ENCODE data around the gene GFOD1. TPM values are rescaled to one million over a fixed set of nuclear protein-coding genes. Genes with fewer than 3 reads are reported as not detected.

GFOD1 gene
- total and polyA plus RNA-seq, 2 donors (not counting 1 experiment from before 2014, with no cell fraction given): 10.5 to 25.3 TPM

- Histone ChIP-seq H3K9ac (ENCODE audit: insufficient read depth, low read length) (no peak overlapping the region), H3K27me3 (ENCODE audit: control insufficient read depth, insufficient read depth, low read length) (no peaks in the 10 kb centered on the region), H3K9me3 (ENCODE audit: control insufficient read depth, insufficient read depth, low read depth, low read length) (no peaks in the 10 kb centered on the region), H3K4me2 (ENCODE audit: extremely low read depth, insufficient read depth, low read length) (no peak overlapping the region), H4K20me1 (ENCODE audit: control insufficient read depth, extremely low read depth, insufficient read depth, low read length) (no peaks in the 10 kb centered on the region), H3K4me1 (ENCODE audit: control insufficient read depth, extremely low read depth, insufficient read depth, low read length) (peaks cover 9% of the 10 kb centered on the region), H3K36me3 (ENCODE audit: control insufficient read depth, insufficient read depth, low read length) (peaks cover 3% of the 10 kb centered on the region), H2AFZ (ENCODE audit: low read length) (no peak overlapping the region), H3K79me2 (ENCODE audit: control insufficient read depth, insufficient read depth, low read length) (no peaks in the 10 kb centered on the region), H3K4me3 (replicated peaks in 1 of 4; ENCODE audit: control extremely low read depth in 1 of 4, insufficient read depth in 1 of 4, low read depth in 3 of 4, low read length in 4 of 4) (no peak overlapping the region), H3K27ac (ENCODE audit: insufficient read depth, low read length) (no peak overlapping the region)
- TF ChIP-seq EZH2 (IDR thresholded peaks at IDR 0.05; ENCODE audit: low read length, missing control alignments): no peak
- TF ChIP-seq, protein P1, sequence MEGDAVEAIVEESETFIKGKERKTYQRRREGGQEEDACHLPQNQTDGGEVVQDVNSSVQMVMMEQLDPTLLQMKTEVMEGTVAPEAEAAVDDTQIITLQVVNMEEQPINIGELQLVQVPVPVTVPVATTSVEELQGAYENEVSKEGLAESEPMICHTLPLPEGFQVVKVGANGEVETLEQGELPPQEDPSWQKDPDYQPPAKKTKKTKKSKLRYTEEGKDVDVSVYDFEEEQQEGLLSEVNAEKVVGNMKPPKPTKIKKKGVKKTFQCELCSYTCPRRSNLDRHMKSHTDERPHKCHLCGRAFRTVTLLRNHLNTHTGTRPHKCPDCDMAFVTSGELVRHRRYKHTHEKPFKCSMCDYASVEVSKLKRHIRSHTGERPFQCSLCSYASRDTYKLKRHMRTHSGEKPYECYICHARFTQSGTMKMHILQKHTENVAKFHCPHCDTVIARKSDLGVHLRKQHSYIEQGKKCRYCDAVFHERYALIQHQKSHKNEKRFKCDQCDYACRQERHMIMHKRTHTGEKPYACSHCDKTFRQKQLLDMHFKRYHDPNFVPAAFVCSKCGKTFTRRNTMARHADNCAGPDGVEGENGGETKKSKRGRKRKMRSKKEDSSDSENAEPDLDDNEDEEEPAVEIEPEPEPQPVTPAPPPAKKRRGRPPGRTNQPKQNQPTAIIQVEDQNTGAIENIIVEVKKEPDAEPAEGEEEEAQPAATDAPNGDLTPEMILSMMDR (conservative IDR thresholded peaks at IDR 0.05 in 1 of 2, IDR thresholded peaks at IDR 0.05 in 1 of 2; ENCODE audit: low read depth in 1 of 2, low read length in 2 of 2): no peak
- no peak for DNase-seq (ENCODE audit: low read depth in 2 of 2)
Observed at GRCh38 chr6:13368079-13368730, 119.2 kb downstream of the GFOD1 start.

GRCh38 chr6:13367396-13367795, 120.0 kb downstream of the GFOD1 start:
- Histone ChIP-seq H3K4me2 (ENCODE audit: extremely low read depth, insufficient read depth, low read length) (no peak overlapping the region), H4K20me1 (ENCODE audit: control insufficient read depth, extremely low read depth, insufficient read depth, low read length) (no peaks in the 10 kb centered on the region), H3K27ac (ENCODE audit: insufficient read depth, low read length) (no peak overlapping the region), H3K9ac (ENCODE audit: insufficient read depth, low read length) (no peak overlapping the region), H3K9me3 (ENCODE audit: control insufficient read depth, insufficient read depth, low read depth, low read length) (no peaks in the 10 kb centered on the region), H3K4me1 (ENCODE audit: control insufficient read depth, extremely low read depth, insufficient read depth, low read length) (peaks cover 13% of the 10 kb centered on the region), H3K36me3 (ENCODE audit: control insufficient read depth, insufficient read depth, low read length) (peaks cover 3% of the 10 kb centered on the region), H2AFZ (ENCODE audit: low read length) (no peak overlapping the region), H3K4me3 (replicated peaks in 1 of 4; ENCODE audit: control extremely low read depth in 1 of 4, insufficient read depth in 1 of 4, low read depth in 3 of 4, low read length in 4 of 4) (no peak overlapping the region), H3K27me3 (ENCODE audit: control insufficient read depth, insufficient read depth, low read length) (no peaks in the 10 kb centered on the region), H3K79me2 (ENCODE audit: control insufficient read depth, insufficient read depth, low read length) (no peaks in the 10 kb centered on the region)
- DNase-seq (ENCODE audit: low read depth in 2 of 2): no peak
- TF ChIP-seq EZH2 (IDR thresholded peaks at IDR 0.05; ENCODE audit: low read length, missing control alignments): no peak
- TF ChIP-seq, protein P1 (conservative IDR thresholded peaks at IDR 0.05 in 1 of 2, IDR thresholded peaks at IDR 0.05 in 1 of 2; ENCODE audit: low read depth in 1 of 2, low read length in 2 of 2): no peak

DNA sequence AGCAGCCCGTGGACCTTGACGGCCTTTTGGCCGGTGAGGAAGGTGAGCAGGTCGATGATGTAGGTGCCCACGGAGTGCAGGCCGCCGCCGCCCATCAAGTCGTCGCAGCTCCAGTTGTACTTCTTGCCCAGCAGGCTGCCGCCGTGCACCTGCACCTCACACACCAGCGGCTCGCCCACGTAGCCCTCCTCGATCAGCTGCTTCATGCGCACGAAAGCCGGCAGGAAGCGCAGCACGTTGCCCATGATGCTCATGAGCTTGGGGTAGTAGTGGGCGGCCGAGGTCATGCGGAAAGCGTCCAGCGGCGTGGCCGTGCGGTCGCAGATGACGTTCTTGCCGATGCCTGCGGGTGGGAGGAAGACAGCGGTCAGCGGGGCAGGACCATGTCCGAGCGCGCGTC, 122.1 kb downstream of the GFOD1 start:
- H3K4me1 ChIP-seq (ENCODE audit: control insufficient read depth, extremely low read depth, insufficient read depth, low read length): peaks cover 13% of the 10 kb centered on the region
- TF ChIP-seq EZH2 (IDR thresholded peaks at IDR 0.05; ENCODE audit: low read length, missing control alignments): no peak
- TF ChIP-seq, protein P1 (conservative IDR thresholded peaks at IDR 0.05 in 1 of 2, IDR thresholded peaks at IDR 0.05 in 1 of 2; ENCODE audit: low read depth in 1 of 2, low read length in 2 of 2): no peak
- no peaks in the 10 kb centered on the region for H3K79me2 ChIP-seq (ENCODE audit: control insufficient read depth, insufficient read depth, low read length)
- H4K20me1 ChIP-seq (ENCODE audit: control insufficient read depth, extremely low read depth, insufficient read depth, low read length): no peaks in the 10 kb centered on the region
- no peak overlapping the region for H3K4me2 ChIP-seq (ENCODE audit: extremely low read depth, insufficient read depth, low read length)
- no peak overlapping the region for H3K27ac ChIP-seq (ENCODE audit: insufficient read depth, low read length)
- H3K27me3 ChIP-seq (ENCODE audit: control insufficient read depth, insufficient read depth, low read length): no peaks in the 10 kb centered on the region
- no peak for DNase-seq (ENCODE audit: low read depth in 2 of 2)
- H3K36me3 ChIP-seq (ENCODE audit: control insufficient read depth, insufficient read depth, low read length): peaks cover 3% of the 10 kb centered on the region
- no peaks in the 10 kb centered on the region for H3K9me3 ChIP-seq (ENCODE audit: control insufficient read depth, insufficient read depth, low read depth, low read length)
- H2AFZ ChIP-seq (ENCODE audit: low read length): no peak overlapping the region
- no peak overlapping the region for H3K4me3 ChIP-seq (replicated peaks in 1 of 4; ENCODE audit: control extremely low read depth in 1 of 4, insufficient read depth in 1 of 4, low read depth in 3 of 4, low read length in 4 of 4)
- no peak overlapping the region for H3K9ac ChIP-seq (ENCODE audit: insufficient read depth, low read length)

All from fibroblast of lung (primary cell).